ENCODE measurements around the gene LLGL2.

LLGL2 gene

DNA sequence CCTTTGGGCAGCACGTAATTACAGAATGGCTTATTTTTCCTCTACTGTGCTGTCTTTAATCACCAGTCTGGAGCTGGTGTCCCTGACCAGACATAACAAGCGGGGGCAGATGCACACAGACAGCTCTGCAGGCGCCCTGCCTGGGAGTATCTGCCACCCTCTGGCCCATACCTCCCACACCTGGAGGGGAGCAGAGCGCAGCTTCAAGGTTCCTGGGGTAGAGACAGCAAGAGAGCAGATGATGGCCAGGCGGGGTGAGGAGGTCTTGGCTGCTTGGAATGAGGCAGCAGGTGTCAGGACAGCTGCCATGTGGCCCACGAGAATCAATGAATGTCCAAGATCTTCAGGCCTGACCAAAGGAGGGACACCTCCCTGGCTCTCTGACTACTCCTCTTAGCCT is 45.2 kb upstream of the LLGL2 start:
- DNase-seq (ENCODE audit: low read depth), result no peak
- TF ChIP-seq, protein P1, sequence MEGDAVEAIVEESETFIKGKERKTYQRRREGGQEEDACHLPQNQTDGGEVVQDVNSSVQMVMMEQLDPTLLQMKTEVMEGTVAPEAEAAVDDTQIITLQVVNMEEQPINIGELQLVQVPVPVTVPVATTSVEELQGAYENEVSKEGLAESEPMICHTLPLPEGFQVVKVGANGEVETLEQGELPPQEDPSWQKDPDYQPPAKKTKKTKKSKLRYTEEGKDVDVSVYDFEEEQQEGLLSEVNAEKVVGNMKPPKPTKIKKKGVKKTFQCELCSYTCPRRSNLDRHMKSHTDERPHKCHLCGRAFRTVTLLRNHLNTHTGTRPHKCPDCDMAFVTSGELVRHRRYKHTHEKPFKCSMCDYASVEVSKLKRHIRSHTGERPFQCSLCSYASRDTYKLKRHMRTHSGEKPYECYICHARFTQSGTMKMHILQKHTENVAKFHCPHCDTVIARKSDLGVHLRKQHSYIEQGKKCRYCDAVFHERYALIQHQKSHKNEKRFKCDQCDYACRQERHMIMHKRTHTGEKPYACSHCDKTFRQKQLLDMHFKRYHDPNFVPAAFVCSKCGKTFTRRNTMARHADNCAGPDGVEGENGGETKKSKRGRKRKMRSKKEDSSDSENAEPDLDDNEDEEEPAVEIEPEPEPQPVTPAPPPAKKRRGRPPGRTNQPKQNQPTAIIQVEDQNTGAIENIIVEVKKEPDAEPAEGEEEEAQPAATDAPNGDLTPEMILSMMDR (IDR thresholded peaks at IDR 0.05; ENCODE audit: control insufficient read depth, extremely low read depth, insufficient read depth), result no peak
- no peak overlapping the region for H3K4me3 ChIP-seq (ENCODE audit: low read depth, low read length)

DNA sequence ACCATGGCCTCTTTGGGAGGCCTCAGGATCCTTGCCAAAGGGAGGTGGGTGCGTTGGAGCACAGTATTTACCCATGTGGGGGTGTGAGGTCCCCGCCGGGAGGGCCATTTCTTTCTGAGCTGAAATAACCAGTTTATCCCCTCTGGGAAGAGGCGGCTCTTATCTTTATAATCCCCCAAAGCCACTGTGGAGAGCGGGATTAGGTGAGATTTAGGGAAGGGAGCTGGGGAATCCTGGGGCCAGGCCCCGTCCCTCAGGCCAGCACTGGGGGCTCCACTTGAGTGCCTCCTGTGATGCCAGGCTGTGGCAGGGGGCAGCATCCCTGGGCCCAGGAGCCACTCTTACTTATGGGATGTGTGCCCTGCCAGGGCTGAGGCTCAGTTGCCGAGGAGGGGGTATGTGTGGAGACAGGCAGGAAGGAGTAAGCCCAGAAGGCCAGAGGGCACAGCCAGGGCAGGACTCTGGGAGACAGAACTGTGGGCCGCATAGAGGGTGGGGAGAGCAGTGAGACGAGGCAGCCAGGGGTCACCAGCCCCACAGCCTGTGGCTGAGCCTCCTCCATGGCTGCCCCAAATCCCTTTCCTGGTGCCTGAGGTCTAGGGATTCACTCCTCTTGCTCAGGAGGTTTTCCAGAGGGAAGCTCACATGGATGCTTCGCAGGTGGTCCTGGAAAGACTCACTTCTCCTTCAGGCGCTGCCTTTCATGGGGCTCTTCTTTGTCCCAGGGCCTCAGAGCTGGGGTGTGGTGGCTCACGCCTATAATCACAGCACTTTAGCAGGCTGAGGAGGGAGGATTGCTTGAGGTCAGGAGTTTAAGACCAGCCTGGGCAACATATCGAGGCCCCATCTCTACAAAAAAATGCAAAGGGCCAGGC is 44.1 kb upstream of the LLGL2 start:
- H3K4me3 ChIP-seq (ENCODE audit: low read depth, low read length), result no peak overlapping the region
- TF ChIP-seq, protein P1 (IDR thresholded peaks at IDR 0.05; ENCODE audit: control insufficient read depth, extremely low read depth, insufficient read depth), result no peak
- DNase-seq (ENCODE audit: low read depth), result no peak

DNA sequence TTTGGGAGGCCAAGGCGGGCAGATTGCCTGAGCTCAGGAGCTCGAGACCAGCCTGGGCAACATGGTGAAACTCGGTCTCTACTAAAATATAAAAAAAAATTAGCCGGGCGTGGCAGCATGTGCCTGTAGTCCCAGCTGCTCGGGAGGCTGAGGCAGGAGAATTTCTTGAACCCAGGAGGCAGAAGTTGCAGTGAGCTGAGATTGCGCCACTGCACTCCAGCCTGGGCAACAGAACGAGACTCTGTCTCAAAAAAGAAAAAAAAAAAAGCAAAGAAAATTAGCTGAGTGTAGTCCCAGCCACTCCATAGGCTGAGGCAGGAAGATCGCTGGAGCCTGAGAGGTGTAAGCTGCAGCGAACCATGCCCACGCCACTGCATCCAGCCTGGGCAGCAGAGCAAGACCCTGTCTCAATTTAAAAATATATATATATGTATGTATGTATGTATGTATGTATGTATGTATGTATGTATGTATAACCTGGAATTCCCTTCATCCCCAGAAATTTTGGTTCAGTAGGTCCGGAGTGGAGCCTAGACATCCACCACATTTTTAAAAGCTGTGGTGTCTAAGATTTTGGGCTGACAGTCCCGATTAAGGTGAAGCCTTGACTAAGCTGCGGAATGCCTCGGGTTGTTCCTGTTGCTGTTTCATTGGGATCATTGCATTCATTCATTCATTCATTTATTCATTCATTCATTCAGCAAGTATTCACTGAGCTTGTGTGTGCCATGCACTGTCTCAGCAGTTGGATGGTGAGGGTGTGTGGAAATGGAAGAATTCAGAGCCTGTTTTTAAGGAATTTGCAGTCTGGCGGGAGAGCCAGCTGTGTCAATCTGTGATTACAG is 43.2 kb upstream of the LLGL2 start:
- TF ChIP-seq, protein P1 (IDR thresholded peaks at IDR 0.05; ENCODE audit: control insufficient read depth, extremely low read depth, insufficient read depth), result no peak
- DNase-seq (ENCODE audit: low read depth), result no peak
- no peak overlapping the region for H3K4me3 ChIP-seq (ENCODE audit: low read depth, low read length)

DNA sequence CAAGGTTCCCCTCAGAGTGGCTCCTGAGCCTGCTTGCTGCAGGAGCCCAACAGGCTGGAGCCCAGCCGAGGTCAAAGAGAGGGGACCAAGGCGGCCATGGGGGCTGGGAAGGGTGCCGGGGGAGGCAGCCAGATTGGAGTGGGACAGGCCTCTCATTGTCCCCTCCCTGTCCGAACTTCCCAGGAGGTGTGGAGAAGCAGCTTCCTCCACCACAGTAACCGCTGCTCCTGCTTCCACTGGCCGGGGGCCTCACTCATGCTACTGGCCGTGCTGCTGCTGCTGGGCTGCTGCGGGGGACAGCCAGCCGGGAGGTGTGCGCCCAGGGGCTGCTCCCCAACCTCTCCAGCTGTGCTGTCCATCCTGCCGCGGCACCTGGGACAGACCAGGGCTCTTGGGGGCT is 39.8 kb upstream of the LLGL2 start:
- DNase-seq (ENCODE audit: low read depth), result no peak
- H3K4me3 ChIP-seq (ENCODE audit: low read depth, low read length), result no peak overlapping the region
- TF ChIP-seq, protein P1 (IDR thresholded peaks at IDR 0.05; ENCODE audit: control insufficient read depth, extremely low read depth, insufficient read depth), result no peak

DNA sequence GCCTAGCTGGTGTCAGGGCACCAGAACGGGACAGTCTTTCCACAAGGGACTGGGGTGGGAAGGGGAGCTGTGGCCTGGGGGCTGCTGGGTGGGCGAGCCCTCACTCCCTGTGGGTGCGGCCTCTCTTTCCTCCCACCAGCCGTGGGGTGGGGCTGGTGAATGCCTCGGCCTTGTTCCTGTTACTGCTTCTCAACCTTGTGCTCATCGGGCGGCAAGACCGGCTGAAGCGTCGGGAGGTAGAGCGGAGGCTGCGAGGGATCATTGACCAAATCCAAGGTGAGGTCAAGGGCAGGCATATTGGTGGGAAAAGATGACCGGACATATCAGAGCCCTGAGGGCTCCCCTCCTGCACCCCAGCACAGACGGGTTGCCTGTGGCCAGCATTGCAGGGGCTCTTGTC is 39.3 kb upstream of the LLGL2 start:
- TF ChIP-seq, protein P1 (IDR thresholded peaks at IDR 0.05; ENCODE audit: control insufficient read depth, extremely low read depth, insufficient read depth), result no peak
- no peak overlapping the region for H3K4me3 ChIP-seq (ENCODE audit: low read depth, low read length)
- no peak for DNase-seq (ENCODE audit: low read depth)

DNA sequence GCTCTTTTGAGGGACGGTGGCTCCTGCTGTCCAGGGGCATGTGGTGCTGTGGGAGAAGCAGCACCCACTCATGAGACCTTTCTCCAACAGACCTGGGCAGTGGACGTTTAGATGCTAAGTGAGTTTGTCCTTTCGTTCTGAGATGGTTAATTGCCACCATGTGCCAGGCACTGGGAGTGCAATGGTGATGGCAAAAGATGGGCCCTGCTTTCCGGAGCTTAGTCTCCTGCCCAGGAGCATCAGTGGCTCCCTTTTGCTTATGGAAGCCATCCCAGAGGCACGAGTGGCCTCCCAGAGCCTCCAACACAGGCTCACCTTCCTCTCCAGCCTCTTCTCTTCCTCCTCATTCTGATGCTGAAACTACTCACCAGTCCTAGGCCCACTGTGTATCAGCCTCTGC is 38.5 kb upstream of the LLGL2 start:
- H3K4me3 ChIP-seq (ENCODE audit: low read depth, low read length), result no peak overlapping the region
- no peak for DNase-seq (ENCODE audit: low read depth)
- TF ChIP-seq, protein P1 (IDR thresholded peaks at IDR 0.05; ENCODE audit: control insufficient read depth, extremely low read depth, insufficient read depth), result no peak

Measured in LNCaP clone FGC (cell line).